GM12801 (cell line): ENCODE results near the gene MYOG.

Experiments
- TF ChIP-seq, protein P1 (sequence below): IDR thresholded peaks from one replicate; pipeline ENCODE4 v1.5.1; 2011; ENCODE audit warnings: control low read depth; ENCODE audit not compliant: insufficient read length; ENCODE audit errors: extremely low read depth

Gene MYOG

GRCh38 chr1:203072002-203072602, 13.7 kb downstream of the MYOG start:
- TF ChIP-seq, protein P1, sequence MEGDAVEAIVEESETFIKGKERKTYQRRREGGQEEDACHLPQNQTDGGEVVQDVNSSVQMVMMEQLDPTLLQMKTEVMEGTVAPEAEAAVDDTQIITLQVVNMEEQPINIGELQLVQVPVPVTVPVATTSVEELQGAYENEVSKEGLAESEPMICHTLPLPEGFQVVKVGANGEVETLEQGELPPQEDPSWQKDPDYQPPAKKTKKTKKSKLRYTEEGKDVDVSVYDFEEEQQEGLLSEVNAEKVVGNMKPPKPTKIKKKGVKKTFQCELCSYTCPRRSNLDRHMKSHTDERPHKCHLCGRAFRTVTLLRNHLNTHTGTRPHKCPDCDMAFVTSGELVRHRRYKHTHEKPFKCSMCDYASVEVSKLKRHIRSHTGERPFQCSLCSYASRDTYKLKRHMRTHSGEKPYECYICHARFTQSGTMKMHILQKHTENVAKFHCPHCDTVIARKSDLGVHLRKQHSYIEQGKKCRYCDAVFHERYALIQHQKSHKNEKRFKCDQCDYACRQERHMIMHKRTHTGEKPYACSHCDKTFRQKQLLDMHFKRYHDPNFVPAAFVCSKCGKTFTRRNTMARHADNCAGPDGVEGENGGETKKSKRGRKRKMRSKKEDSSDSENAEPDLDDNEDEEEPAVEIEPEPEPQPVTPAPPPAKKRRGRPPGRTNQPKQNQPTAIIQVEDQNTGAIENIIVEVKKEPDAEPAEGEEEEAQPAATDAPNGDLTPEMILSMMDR: no peak

DNA sequence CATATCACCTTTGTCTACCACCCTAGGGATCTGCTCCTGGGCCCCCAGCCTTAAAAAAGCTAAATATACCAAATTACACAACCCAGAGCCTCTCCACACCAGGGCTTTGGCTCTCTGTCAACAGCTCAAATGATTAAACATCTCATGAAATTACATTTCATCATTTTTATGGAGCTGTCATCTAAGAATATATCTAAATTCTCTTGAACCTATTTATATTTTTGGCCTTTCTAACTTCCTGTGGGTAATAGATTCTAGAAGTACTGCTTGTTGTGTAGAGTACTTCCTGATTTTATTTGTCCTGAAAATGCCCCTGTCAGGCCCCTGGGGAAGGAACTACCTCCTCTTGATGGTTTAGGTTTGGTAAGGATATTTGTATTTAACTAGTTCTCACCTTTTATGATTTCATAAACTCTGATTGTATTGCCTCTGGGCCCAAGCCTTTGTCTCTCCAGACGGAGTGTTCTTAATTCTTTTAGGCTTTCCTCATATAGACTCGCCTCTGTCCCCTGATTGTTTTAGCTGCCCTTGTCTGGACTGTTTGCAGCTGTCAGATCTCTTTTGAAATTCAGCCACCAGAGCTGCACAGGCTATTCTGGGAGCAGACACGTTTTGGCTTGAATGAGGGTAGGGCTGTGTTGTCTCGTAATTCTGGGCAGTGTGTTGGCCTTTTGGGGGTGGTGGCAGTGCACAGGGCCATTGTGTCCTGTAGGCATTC, 16.6 kb downstream of the MYOG start:
- TF ChIP-seq, protein P1: no peak

- TF ChIP-seq, protein P1: no peak
Observed at GRCh38 chr1:203066965-203067364, 18.8 kb downstream of the MYOG start.

- TF ChIP-seq, protein P1: no peak
Observed at GRCh38 chr1:203065986-203066385, 19.8 kb downstream of the MYOG start.

DNA sequence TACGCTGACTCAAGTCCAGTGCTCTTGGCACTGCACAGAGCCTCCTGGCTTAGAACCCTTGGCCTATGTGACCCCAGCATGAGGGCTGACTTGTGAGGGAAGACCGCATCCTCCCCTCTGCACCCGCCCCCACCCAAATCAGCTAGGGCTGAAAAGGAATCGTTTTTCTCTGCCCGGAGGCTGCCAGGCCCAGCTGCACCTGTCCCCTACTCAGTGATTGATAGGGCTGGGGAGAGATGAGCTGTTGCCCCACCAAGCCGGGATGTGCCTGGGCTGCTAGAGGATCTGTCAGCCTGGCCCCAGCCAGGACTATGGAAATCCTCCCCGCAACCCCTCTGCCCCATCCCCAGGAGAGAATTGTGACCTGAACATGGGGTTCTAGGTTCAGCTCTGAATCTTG, 20.6 kb downstream of the MYOG start:
- TF ChIP-seq, protein P1: no peak

DNA sequence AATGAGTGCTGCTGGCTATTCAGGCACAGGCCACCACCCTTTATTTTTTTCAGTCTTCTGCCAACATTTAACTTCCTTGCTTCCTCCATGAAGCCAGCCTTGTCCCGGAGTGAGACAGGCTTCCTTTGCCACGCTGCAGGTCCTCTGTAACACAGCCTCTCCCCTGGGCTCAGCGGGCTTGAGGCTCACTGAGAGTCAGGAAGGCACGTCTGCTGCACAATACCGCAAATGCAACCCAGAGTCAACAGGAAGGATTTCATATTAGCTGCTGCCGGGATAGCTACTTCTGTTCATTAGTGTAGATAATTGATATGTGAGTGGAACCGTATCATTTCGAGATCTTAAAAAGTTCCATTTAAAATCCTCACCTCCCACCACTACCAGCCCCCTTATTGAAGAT, 22.5 kb downstream of the MYOG start:
- TF ChIP-seq, protein P1: no peak

GRCh38 chr1:203060115-203060514, 25.7 kb downstream of the MYOG start:
- TF ChIP-seq, protein P1: no peak
